K562 (cell line): ENCODE data around the gene TTC13.

ENCODE experiments used
- FOXM1 ChIP-seq, 2 experiments: fragments of 450-650 bp in 1 of 2; sonication (generic) in 1 of 2; formaldehyde crosslinking in 1 of 2; IDR thresholded peaks; 2 replicates each; pipeline versions ENCODE4 v1.6.1 to v1.9.0; 2017 to 2022; ENCODE audit warnings: low read depth in 2 of 2, mild to moderate bottlenecking in 2 of 2, missing genetic modification reagents in 1 of 2, moderate library complexity in 1 of 2
- JUND ChIP-seq, 2 experiments: IDR thresholded peaks; 2 replicates in 1 of 2; 3 replicates in 1 of 2; pipeline ENCODE4 v1.6.1; 2011; ENCODE audit warnings: borderline replicate concordance in 2 of 2, low read depth in 2 of 2, low read length in 2 of 2, improper control_type of control experiment in 1 of 2, missing biosample characterization in 1 of 2, missing genetic modification characterization in 1 of 2, missing genetic modification reagents in 1 of 2
- KDM1A ChIP-seq, 2 experiments: fragments of 450-650 bp; IDR thresholded peaks; 2 replicates each; pipeline ENCODE4 v1.6.1; 2016; ENCODE audit warnings: mild to moderate bottlenecking in 2 of 2
- NCOA2 ChIP-seq, 2 experiments: fragments of 450-650 bp; IDR thresholded peaks; 2 replicates each; pipeline ENCODE4 v1.6.1; 2018; ENCODE audit warnings: mild to moderate bottlenecking in 2 of 2, moderate library complexity in 1 of 2; ENCODE audit not compliant: partially characterized antibody in 2 of 2
- SETDB1 ChIP-seq: IDR thresholded peaks from one replicate; pipeline ENCODE4 v1.6.1; 2012; ENCODE audit warnings: low read length, control low read depth, inconsistent platforms
- SRF ChIP-seq, 2 experiments: fragments of 250-450, 450-650 bp in 1 of 2; sonication (Bioruptor Pico) in 1 of 2; sonication (generic) in 1 of 2; formaldehyde crosslinking; IDR thresholded peaks; 2 replicates each; pipeline versions ENCODE4 v1.5.0 to v1.5.1; 2020 to 2022; ENCODE audit warnings: mild to moderate bottlenecking in 1 of 2, missing genetic modification reagents in 1 of 2
- ZC3H4 ChIP-seq: sonication (generic); formaldehyde crosslinking; IDR thresholded peaks from 2 replicates; pipeline ENCODE4 v1.9.0; 2021; ENCODE audit warnings: missing genetic modification reagents, borderline replicate concordance

DNA sequence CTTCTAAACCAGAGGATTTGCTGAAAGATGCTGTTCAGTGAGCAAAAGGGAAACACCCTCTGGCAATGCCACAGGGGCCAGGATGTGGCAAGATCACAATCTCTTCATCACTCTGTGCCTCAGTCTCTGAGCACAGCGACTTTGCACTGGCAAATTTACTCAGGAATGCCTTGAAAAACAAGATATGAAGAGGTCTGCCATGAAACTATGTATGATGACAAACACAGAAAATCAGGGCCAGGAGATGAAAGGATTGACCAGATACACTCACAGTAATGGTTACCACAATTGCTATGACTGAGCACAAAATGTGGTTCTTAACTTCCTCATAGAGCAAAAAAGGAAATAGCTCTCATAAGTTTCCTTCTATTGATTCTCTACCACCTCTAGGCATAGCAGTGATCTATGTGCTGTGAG lies 5.8 kb downstream of the TTC13 start:
- TF ChIP-seq FOXM1 (IDR thresholded peaks at IDR 0.05; ENCODE audit: low read depth) (no peak), FOXM1 (CRISPR knock-in tag; IDR thresholded peaks at IDR 0.05; ENCODE audit: low read depth) (no peak), SRF (CRISPR knock-in tag; IDR thresholded peaks at IDR 0.05) (no peak), SETDB1 (no peak), ZC3H4 (CRISPR knock-in tag) (no peak), NCOA2 (IDR thresholded peaks at IDR 0.05; ENCODE audit: partially characterized antibody in 2 of 2) (no peak), JUND (IDR thresholded peaks at IDR 0.05; ENCODE audit: borderline replicate concordance, low read depth, low read length) (no peak), JUND (tag; IDR thresholded peaks at IDR 0.05; ENCODE audit: borderline replicate concordance, low read depth, low read length) (no peak), KDM1A (IDR thresholded peaks at IDR 0.05) (peak; percentile 90)
